Measurements from ENCODE around the gene RGL3.
"Not testable (repeated sequence)": the region's sequence is repeated elsewhere in the genome, so short reads cannot be mapped to it uniquely, and the experiment has no call there.

Gene RGL3

GRCh38 chr19:11448410-11448809 is 29.3 kb upstream of the RGL3 start:
- DNase-seq: no peak

- no peak for DNase-seq
These were observed 28.5 kb upstream of the RGL3 start for GRCh38 chr19:11447347-11448262.

GRCh38 chr19:11446652-11447301 is 27.7 kb upstream of the RGL3 start:
- no peak for DNase-seq

GRCh38 chr19:11446271-11446651 is 27.1 kb upstream of the RGL3 start:
- no peak for DNase-seq

- DNase-seq: no peak
These were observed 26.0 kb upstream of the RGL3 start for GRCh38 chr19:11445141-11445540.

GRCh38 chr19:11444059-11444458 is 24.9 kb upstream of the RGL3 start:
- no peak for DNase-seq

GRCh38 chr19:11437955-11438354 is 18.8 kb upstream of the RGL3 start:
- no peak for DNase-seq

GRCh38 chr19:11435833-11436313 is 16.8 kb upstream of the RGL3 start:
- DNase-seq: no peak

- peak; percentile 96 for DNase-seq
These were observed 16.1 kb upstream of the RGL3 start, which contains the start of the genes ODAD3 and PRKCSH for GRCh38 chr19:11435057-11435832. ODAD3 (minus strand) TSS chr19:11435121; CDS start chr19:11435016, 105 bp downstream. PRKCSH (plus strand) TSS chr19:11435635; CDS start chr19:11436118, 483 bp downstream.

GRCh38 chr19:11434703-11435056 is 15.6 kb upstream of the RGL3 start:
- DNase-seq: no peak

- not testable (repeated sequence) for DNase-seq
These were observed 14.4 kb upstream of the RGL3 start for GRCh38 chr19:11433526-11433925.

GRCh38 chr19:11426656-11427055 is 7.5 kb upstream of the RGL3 start:
- DNase-seq: no peak

- no peak for DNase-seq
These were observed 6.8 kb upstream of the RGL3 start for GRCh38 chr19:11425719-11426457.

GRCh38 chr19:11423791-11424181 is 4.7 kb upstream of the RGL3 start:
- DNase-seq: no peak

- no peak for DNase-seq
These were observed 4.2 kb upstream of the RGL3 start for GRCh38 chr19:11423164-11423790.

GRCh38 chr19:11422163-11423065 is 3.3 kb upstream of the RGL3 start:
- no peak for DNase-seq

GRCh38 chr19:11421371-11422098 is 2.4 kb upstream of the RGL3 start:
- no peak for DNase-seq

- DNase-seq: peak; percentile 17
These were observed 1.6 kb upstream of the RGL3 start for GRCh38 chr19:11420429-11421370.

- DNase-seq: no peak
These were observed 993 bp downstream of the RGL3 start for GRCh38 chr19:11418094-11418548.

Data from NCI-H2227 treated with DMSO at 0.1 percent for 48 hours (cell line).